HG03378 (cell line): Measurements from ENCODE around the gene SPHK1.

ENCODE experiments used
- ATAC-seq: cut with Tn5 transposase; IDR thresholded peaks from one replicate; pipeline ENCODE4 v1.9.1; 2021; ENCODE audit warnings: mild to moderate bottlenecking, moderate library complexity; ENCODE audit not compliant: unreplicated experiment

Gene SPHK1

DNA sequence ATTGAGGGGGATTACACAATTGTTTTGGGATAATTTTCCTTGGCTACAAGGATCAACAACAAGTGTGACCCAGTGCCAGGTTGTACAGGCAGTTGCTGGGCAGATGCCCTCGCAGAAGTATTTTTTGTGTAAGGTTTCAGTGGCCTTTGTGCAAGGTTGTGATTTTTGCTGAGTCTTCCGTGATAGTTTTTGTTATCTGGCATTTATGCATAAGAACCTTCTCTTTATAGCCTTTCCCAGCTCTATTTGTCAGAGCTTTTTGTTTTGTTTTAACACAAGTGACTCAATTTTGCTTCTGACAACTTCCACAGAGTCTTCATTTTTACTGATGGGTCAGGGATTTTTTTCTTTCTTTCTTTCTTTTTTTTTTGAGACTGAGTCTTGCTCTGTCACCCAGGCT, 23.9 kb upstream of the SPHK1 start:
- ATAC-seq = no peak

DNA sequence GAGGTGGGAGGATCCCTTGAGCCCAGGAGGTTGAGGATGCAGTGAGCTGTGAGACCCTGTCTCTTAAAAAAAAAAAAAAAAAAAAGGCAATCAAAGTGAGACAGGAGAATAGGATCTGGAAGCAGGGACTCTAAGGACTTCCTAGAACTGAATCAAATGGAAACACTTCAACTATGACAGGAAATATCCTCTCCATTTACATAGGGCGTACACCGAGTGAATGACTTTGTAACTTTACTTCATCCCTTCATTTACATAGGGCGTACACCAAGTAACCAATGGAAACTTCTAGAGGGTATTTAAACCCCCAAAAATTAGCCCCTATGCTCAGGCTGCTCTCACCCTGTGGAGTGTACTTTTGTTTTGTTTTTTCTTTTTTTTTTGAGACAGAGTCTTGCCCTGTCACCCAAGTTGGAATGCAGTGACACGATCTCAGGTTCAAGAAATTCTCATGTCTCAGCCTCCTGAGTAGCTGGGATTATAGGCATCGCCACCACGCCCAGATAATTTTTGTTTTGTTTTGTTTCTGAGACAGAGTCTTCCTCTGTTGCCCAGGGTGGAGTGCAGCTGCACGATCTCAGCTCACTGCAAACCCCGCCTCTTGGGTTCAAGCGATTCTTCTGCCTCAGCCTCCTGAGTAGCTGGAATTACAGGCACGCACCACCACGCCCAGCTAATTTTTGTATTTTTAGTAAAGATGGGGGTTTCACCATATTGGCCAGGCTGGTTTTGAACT, 21.1 kb upstream of the SPHK1 start:
- no peak for ATAC-seq

DNA sequence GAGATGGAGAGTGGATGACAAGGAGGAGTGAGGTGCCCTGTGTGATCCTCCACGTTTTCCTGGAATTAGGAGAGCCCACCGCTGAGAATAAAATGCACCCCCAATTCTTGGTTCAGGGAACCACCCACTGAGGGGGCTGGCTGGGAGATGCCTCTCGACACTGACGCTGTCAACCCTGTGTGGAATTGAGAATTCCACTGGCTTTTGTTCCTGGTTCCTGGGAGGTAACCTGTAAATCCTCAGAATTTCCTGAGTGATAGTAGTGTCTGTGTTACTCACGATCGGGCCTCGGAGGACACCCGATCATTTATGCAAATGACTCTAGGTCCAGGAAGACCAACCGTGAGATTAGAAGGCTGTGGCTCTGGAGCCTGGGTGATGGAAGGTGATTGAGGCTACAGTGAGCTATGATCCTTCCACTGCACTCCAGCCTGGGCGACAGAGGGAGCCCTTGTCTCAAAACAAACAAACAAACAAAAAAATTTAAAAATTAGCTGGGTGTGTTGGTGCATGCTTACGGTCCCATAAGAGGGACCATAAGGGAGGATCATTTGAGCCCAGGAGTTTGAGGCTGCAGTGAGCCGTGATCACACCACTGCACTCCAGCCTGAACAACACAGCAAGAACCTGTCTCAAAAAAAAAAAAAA, 19.0 kb upstream of the SPHK1 start:
- ATAC-seq = no peak

DNA sequence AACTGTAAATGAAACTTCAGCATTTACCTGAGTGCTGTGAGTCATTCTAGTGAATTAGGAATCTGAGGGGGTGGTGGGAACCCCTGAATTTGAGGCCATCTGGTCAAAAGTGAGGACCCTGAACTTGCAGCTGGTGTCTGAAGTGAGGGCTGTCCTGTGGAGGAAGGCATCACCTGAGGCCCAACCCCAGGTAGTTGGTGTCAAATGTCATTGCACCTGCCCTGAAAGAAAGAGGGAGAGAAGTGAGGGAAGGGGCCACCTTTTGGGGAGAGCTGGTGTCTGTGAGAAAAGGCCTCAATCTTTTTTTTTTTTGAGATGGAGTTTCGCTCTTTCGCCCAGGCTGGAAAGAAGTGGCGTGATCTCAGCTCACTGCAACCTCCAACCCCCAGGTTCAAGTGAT, 18.2 kb upstream of the SPHK1 start:
- ATAC-seq = no peak

DNA sequence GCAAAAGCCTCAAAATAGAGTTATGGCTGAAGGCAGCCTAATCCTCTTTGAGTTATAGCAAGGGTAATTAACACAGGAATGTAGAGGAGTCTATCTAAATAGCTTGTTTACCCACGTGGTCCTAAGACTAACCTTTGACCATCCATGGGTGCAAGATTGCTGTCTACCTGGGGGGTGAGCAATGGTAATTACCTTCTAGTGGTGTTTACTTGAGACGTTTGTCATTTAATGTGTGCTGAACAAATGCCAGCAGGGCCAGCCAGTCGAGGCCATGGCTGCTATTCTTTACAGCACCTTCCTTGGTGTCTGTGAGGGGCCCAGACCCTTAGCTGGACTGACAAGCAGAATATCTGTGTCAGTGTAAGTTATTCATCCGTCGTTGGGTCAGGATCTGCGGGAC, 16.8 kb upstream of the SPHK1 start:
- no peak for ATAC-seq

DNA sequence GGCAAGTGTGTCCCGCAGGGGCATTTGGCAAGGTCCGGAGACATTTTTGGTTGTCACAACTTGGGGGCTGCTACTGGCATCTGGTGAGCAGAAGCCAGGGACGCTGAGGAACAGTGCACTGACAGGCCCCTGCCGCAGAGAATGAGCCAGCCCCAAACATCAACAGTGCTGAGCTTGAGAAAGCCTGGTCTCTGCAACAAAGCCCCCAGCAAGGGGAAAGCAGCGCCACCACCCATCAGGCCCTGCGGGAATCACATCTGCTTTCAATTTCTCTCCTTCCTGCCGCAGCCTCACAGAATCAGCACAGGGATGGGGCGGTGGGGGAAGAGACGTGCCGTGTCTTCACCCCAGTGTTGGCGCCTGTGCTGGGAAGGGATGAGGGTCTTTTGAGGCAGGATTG, 15.9 kb upstream of the SPHK1 start:
- no peak for ATAC-seq

DNA sequence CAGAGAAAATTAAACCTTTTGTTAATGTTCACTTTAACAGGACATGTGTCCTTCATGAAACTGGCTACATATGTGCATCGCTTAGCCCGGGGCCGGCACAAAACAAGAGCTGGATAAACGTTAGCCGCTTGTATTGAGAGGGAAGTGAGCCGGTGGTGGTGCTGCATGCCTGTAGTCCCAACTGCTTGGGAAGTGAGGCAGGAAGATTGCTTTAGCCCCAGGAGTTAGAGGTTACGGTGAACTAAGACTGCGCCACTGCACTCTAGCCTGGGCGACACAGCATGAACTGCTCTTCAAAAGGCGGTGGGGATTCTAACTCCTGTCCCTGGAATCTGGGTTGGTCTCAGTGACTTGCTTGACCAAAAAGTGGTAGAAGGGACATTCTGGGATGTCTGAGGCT, 15.0 kb upstream of the SPHK1 start:
- ATAC-seq = no peak

DNA sequence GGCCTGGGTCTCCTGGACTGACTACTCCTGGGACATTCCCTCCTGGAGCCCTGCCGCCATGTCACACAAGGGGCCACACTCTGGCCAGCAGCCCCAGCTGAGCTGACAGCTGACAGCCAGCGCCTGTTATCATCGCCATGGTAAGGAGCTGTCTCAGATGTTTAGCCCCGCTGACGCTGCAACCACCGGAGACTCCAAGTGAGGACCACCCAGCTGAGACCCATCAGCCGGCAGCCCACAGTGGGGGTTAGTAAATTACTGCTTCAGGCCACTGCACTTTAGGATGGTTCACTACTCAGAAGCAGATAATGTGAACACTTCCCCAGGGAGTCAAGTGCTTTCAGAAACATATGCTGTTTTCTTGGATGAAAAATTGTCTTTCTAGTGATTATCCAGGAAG, 14.6 kb upstream of the SPHK1 start:
- no peak for ATAC-seq

DNA sequence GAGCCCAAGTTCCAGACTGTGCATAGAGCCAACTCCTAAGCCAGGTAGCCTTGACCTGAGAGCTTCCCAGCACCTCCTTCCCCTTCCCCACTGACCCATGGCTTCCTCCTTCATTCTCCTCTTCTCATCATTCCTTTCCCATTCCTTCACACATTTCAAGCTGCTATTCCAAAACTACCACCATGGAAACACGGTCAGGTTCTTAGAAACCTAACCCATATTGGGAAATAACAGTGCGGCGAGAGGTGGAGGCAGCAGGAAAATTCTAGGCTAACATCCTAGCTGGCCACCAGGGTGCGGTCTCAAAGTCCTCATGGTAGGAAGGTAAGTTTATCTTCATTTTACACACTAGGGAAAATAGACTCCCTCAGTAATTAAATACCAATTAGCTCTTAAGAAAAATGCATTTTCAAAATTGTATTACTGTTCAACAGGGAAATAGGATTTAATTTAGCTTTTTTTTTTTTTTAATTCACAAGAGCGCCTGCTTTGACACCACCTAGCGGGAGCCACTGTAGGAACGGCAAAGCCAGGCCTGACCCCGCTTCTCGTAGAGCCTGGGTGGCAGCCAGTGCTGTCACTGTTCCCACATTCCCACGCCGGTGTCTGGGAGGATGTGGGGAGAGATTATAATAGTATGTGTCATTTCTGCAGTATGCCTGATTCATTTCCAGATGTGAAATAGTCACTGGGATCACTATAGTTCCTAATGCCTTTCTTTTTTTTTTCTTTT, 14.0 kb upstream of the SPHK1 start:
- ATAC-seq = no peak

DNA sequence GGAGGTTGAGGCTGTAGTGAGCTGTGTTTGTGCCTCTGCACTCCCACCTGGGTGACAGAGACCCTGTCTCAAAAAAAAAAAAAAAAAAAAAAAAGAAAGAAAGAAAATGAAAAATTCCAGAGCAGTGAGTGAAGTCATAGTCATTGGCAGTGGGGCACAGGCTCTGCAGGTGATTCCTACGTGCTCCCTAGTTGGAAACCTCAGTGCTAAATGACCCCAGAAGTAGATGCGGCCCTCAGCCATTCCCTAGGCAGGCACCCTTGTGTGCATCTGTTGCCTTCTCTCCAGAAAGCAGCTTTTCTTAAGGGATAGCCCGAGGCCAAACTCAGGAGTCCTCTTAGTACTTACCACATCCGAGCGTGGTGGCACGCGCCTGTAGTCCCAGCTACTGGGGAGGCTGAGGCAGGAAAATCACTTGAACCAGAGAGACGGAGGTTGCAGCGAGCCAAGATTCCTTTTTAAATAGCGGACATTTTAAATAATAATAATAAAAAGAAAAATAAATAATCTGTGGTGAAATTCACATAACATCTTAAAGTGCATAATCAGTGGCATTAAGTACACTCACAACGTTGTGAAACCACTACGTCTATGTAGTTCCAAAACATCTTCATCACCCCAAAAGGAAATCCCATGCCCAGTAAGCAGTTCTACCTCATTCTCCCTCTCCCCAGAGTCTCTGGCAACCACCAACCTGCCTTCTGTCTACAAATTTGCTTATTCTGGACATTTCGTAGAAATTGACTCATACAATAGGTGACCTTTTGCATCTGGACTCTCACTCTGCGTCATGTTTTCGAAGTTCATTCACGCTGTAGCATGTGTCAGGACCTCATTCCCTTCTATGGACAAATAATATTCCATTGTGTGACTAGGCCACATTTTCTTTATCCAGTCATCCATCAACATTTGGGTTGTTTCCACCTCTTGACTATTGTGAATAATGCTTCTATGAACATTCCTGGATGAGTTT, 12.5 kb upstream of the SPHK1 start:
- ATAC-seq = no peak

DNA sequence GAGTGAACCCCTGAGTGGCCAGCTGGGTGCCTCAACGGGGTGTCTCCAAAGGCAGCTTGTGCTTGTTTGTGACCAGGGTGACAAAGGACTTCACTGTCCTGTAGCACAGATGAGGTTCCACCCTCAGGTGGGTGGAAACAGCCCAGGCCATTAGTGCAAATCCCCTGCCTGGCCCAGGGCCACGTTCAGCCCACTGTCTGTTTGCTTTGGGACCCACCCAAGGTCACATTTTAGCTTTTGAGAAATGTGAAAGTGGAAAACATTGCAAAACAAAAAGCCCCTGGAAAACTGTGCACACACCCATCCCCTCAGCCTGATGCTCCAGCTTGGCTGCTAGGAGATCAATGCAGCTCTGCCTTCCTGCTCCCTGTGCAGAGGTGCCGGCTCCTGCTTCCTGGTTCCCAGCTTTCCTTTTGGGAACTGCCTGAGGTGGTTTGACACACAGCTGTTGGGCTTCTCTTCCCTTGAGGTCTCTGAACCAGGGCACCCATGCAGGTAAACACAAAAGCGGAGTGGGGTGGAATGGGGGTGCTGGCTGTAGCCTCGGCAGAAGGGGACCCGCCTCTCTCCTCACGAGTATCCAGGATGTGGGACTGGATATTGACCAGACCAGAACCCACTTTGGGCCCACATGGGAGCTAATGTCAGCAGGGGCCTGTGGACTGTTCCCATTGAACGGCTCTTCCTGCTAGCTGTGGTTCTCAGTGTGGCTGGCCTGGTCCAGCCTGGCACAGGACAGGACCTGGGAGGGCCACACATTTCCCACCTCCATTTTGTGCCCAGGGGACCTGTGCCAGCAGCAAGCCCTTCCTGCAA, 7.9 kb upstream of the SPHK1 start:
- no peak for ATAC-seq

DNA sequence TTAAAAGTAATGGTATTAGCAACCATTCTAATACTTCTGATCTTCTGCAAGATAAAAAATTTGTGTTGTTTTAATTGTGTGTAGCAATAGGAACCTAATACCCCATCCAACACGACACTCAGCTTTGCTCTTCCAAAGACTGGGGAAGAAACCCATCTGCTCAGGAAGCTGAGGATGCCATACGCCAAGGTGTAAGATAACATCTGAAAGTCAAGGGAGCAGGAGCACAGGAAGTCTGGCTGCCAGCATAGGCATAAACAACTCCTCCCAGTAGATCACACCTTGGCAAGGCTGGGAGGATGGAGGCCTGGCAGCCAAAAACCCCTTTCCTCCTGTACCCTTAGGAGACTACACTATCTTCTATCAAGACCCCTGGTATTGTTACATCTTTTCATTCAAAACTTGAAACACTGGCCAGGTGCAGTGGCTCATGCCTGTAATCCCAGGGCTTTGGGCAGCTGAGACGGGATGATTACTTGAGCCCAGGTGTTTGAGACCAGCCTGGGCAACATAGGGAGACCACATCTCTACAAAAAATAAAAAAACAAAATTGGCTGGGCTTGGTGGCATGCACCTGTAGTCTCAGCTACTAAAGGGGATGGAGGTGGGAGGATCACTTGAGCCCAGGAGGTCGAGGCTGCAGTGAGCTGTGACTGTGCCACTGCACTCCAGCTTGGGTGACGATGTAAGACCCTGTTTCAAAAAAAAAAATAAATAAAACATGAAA, 5.7 kb upstream of the SPHK1 start:
- no peak for ATAC-seq

DNA sequence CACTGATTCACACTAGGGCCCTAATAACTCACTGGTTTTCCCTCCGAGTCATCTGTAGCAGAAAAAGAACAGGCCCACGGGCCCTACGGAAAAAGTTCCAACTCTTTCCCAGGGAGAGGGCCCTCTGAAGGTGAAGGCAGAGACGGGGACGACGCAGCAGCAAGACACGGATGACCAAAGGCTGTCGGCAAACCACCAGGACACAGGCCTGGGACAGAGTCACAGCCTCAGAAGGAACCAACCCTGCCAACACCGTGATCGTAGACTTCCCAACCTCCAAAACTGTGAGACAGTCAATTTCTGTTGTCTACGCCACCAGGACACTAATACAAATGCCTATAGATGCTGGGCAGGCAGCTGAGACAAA, 5.2 kb upstream of the SPHK1 start:
- ATAC-seq = no peak

DNA sequence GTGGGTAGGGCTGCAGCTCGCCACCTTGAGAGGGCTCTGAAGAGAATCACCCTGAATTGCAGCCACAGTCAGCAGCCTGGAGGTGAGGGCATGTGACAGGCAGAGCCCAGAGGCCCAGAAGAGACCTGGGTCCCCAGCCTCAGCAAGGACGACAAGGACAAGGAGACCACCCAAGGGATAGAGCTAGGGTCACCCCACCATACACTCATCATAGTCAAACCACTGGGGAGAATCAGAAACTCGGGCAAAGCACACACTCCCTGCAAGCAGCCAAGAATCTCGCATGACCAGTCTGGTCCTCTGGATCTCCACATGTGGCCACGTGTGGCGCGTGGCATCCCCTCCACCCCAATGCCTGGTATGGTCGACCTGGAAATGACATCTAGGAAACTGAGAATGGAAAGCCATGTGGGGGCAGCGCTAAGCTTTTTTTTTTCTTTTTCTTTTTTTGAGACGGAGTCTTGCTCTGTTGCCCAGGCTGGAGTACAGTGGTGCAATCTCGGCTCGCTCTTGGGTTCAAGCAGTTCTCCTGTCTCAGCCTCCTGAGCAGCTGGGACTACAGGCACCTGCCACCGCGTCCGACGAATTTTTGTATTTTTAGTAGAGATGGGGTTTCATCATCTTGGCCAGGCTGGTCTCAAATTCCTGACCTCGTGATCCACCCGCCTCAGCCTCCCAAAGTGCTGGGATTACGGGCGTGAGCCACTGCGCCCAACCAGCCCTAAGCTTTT, 4.6 kb upstream of the SPHK1 start:
- ATAC-seq = no peak

DNA sequence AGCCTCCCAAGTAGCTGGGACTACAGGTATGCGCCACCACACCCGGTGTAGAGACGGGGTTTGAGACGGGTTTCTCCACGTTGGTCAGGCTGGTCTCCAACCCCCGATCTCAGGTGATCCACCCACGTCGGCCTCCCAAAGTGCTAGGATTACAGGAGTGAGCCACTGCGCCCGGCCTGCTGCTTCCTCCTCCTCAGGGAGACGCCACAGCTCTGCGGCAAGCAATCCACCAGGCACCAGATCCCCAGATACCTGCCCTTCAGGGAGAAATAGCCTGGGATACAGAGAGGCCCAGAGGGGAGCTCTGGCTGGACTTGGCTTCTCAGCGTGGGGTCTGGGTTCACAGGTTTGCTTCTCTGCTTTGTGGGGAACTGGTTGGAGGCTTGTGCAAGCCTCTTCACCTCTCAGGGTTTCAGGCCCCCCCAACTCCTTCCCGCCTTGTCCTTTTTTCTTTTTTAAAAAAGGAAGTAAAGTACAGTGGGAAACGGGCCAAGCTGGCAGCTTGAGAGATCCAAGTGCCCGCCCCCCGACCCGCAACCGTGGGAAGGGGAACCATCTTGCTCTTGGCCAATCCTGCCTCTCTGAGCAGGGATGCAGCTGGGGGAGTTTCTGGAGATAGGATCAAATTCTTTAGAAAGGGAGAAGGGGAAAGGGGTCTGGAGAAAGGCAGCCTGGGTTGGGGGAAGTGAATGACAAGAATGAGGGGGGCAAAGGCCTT, 2.6 kb upstream of the SPHK1 start:
- ATAC-seq = no peak

DNA sequence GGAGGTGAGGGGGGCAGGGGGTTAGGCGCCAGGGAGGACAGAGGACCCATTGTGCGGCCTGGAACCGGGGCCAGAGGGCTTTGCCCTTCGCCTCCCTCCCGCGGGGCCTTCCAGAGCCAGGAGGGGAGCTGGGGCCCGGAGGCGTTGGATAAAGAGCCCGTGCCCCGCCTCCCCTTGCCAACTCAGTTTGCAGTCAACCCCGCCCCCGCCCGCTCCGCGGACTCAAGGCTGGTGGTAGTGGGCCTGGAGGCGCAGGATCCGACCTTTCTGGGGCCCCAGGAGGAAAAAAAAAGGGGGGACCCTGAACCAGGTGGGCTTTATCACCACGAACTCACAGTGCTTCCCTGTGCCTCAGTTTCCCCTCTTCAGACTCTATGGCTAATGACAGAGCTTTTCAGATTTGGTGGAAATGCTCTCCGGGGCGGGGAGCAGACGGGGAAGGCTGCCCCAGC, 2.0 kb upstream of the SPHK1 start:
- ATAC-seq = no peak

DNA sequence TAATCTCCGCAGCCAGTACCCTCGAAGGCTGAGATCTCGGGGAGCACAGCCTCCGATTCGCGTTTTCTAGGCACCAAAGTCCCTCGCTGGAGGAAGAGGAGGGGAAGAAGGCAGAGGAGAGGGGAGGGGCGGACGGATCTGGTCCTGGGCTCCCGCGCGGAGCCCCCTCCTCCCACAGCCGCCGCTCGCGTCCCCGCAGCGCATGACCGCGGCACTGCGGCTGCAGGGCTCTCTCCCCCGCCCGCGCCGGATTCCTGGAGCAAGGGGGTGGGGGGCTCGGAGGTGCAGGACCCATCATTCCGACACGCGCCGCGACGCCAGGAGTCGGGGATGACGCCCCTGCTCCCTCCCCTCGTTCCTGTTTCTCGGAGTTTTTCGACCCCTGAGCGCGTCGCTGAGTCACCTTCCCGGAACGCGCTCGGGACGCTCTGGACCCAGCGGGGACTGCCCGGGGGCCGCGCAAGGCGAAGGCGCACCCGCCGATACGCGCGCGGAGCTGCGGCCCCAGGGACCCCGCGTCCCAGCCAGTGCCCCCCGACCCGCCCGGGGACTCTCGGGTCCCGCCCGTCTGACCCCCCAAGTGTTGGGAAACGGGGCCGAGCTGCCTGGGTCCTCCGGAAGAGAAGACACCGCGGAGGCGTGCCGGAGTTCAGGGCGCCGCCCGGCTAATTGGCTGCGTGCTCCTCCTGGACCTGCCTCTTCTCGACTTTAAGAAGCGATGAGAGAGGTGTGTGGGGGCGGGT, 1.4 kb upstream of the SPHK1 start:
- no peak for ATAC-seq
